Lung (tissue), 12 donors: ENCODE results near the gene CYB561A3. TPM values are rescaled to one million over a fixed set of nuclear protein-coding genes. Genes with fewer than 3 reads are reported as not detected.

ENCODE experiments used
- ATAC-seq: fragments of 200-7000 bp; cut with Tn5 transposase; one replicate; pipeline ENCODE4 v1.9.1; 2020; ENCODE audit warnings: moderate number of reproducible peaks; ENCODE audit not compliant: insufficient read depth, low FRiP score
- DNase-seq, 3 donors: peaks; one replicate each; pipeline ENCODE4 v3.0.0-alpha.2; 2013 to 2017
- H3K27ac ChIP-seq, 2 donors: one replicate each; pipeline ENCODE4 v1.5.1; 2013; ENCODE audit warnings: mild to moderate bottlenecking in 2 of 2, moderate library complexity in 2 of 2, control low read depth in 1 of 2, inconsistent platforms in 1 of 2, low read depth in 1 of 2, low read length in 1 of 2
- H3K27me3 ChIP-seq, 3 donors: one replicate each; pipeline ENCODE4 v1.5.1; 2013; ENCODE audit warnings: low read length in 2 of 3; ENCODE audit not compliant: control insufficient read depth in 3 of 3, insufficient read depth in 3 of 3
- H3K36me3 ChIP-seq, 4 donors: one replicate each; pipeline ENCODE4 v1.5.1; 2013; ENCODE audit warnings: low read length in 4 of 4, mild to moderate bottlenecking in 1 of 4, moderate library complexity in 1 of 4; ENCODE audit not compliant: control insufficient read depth in 4 of 4, insufficient read depth in 4 of 4
- H3K4me1 ChIP-seq, 5 donors: one replicate each; pipeline ENCODE4 v1.5.1; 2013; ENCODE audit warnings: low read length in 5 of 5, mild to moderate bottlenecking in 2 of 5, moderate library complexity in 1 of 5; ENCODE audit not compliant: control insufficient read depth in 5 of 5, insufficient read depth in 5 of 5
- H3K4me3 ChIP-seq: one replicate; pipeline ENCODE4 v1.5.1; 2013; ENCODE audit warnings: mild to moderate bottlenecking, control low read depth, moderate library complexity
- H3K9ac ChIP-seq, 2 donors: one replicate each; pipeline ENCODE4 v1.5.1; 2013; ENCODE audit warnings: low read length in 2 of 2, control low read depth in 1 of 2; ENCODE audit not compliant: insufficient read depth in 1 of 2
- H3K9me3 ChIP-seq, 4 donors: one replicate each; pipeline ENCODE4 v1.5.1; 2013; ENCODE audit warnings: low read length in 3 of 4, mild to moderate bottlenecking in 1 of 4, moderate library complexity in 1 of 4; ENCODE audit not compliant: control insufficient read depth in 4 of 4, insufficient read depth in 3 of 4
- WGBS, 2 donors: extraction: QIAGEN DNeasy Blood & Tissue Kit; methylation state at CpG; one replicate each; pipeline ENCODE4 v1.1.7; 2013; 5-methylcytosine and 5-hydroxymethylcytosine counted together
- polyA plus RNA-seq, 2 donors: library from polyadenylated mRNA; stranded (reverse); fragments of 200-250 nt; gene quantifications; one replicate each; pipeline ENCODE4 v1.2.1, GENCODE V29; 2013
- total RNA-seq, 2 donors: library from RNA; depleted of rRNA in 1 of 2; stranded (reverse); fragments of >200 nt in 1 of 2; gene quantifications; one replicate each; pipeline ENCODE4 v1.2.1, GENCODE V29; 2014 to 2021
- TF ChIP-seq, protein P1 (sequence below): IDR thresholded peaks from 2 replicates; pipeline ENCODE4 v1.5.1; 2012; ENCODE audit warnings: mild to moderate bottlenecking; ENCODE audit errors: control extremely low read depth, extremely low read depth
- donor health status: control.
- donor health status: control.
- donor health status: Bipolar disorder and iron deficiency.
- donor health status: healthy.
- donor health status: DM: yes; HTN: yes; CAD: no.

Gene CYB561A3
- total and polyA plus RNA-seq, 4 donors: 20.8 to 51.3 (median 36.4) TPM

GRCh38 chr11:61350336-61350735 lies 11.3 kb downstream of the CYB561A3 start:
- Histone ChIP-seq H3K36me3 (peaks cover 0 to 51% (median 14%) of the 10 kb centered on the region in 4 donors), H3K4me1 (no peaks in the 10 kb centered on the region), H3K4me3 (no peak overlapping the region), H3K9ac (no peak overlapping the region), H3K27ac (no peak overlapping the region), H3K27me3 (no peaks in the 10 kb centered on the region), H3K9me3 (no peaks in the 10 kb centered on the region)
- DNase-seq (no peak), ATAC-seq (no peak)
- WGBS, 2 donors: 98 to 100% methylated on average over 1 of the region's 1 CpG
- TF ChIP-seq, protein P1, sequence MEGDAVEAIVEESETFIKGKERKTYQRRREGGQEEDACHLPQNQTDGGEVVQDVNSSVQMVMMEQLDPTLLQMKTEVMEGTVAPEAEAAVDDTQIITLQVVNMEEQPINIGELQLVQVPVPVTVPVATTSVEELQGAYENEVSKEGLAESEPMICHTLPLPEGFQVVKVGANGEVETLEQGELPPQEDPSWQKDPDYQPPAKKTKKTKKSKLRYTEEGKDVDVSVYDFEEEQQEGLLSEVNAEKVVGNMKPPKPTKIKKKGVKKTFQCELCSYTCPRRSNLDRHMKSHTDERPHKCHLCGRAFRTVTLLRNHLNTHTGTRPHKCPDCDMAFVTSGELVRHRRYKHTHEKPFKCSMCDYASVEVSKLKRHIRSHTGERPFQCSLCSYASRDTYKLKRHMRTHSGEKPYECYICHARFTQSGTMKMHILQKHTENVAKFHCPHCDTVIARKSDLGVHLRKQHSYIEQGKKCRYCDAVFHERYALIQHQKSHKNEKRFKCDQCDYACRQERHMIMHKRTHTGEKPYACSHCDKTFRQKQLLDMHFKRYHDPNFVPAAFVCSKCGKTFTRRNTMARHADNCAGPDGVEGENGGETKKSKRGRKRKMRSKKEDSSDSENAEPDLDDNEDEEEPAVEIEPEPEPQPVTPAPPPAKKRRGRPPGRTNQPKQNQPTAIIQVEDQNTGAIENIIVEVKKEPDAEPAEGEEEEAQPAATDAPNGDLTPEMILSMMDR: no peak

DNA sequence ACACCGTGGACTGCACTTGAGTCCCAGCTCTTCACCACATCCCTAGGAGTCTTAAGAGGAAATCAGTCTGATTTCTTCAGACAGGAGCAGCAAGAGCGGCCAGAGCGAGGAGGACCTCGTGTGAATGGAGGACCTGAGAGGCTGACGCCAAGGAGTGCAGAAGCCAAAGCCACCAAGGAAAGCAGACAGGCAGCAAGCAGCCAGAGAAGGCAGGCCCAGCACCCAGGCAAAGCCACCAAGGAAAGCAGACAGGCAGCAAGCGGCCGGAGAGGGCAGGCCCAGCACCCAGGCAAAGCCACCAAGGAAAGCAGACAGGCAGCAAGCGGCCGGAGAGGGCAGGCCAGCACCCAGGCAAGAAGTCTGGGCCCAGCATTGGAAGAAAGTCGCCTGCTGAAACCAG lies 11.8 kb downstream of the CYB561A3 start:
- ATAC-seq (no peak), DNase-seq (no peak)
- TF ChIP-seq, protein P1: no peak
- H3K9me3 ChIP-seq: no peaks in the 10 kb centered on the region
- peaks cover 0 to 53% (median 13%) of the 10 kb centered on the region in 4 donors for H3K36me3 ChIP-seq
- no peaks in the 10 kb centered on the region for H3K4me1 ChIP-seq
- H3K9ac ChIP-seq: no peak overlapping the region
- H3K27me3 ChIP-seq: no peaks in the 10 kb centered on the region
- no peak overlapping the region for H3K27ac ChIP-seq
- WGBS, 2 donors: 96 to 98% methylated on average over 10 of the region's 10 CpGs
- H3K4me3 ChIP-seq: no peak overlapping the region

DNA sequence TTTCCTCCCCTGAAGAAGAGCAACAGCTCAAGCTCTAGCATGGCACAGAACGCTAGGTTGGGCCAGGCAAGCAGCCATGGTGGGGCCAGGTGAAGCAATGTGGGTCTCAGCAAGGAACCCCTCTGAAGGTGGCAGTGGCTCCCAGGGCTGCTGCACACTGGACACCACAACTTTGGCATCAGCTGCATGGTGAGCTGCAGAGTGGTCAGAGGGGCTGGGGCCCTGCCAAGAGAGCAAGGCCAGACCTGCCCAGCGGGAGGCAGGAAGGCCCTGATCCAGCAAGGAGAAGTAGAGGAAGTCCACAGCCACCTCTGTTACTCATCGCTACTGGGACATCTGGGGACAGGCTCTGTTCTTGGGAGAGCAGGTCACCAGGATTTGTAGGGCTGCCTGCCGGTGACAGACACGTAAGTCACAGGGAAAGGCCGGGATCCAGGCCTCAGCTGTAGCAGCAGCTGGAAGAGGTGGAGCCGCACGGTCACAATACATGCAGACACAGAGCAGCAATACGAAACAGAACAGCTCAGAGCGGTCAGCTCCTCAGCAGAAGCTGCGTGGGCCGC lies 12.4 kb downstream of the CYB561A3 start:
- ATAC-seq (no peak), DNase-seq (no peak)
- Histone ChIP-seq H3K4me3 (no peak overlapping the region), H3K36me3 (peaks cover 0 to 53% (median 13%) of the 10 kb centered on the region in 4 donors), H3K27me3 (no peaks in the 10 kb centered on the region), H3K4me1 (no peaks in the 10 kb centered on the region), H3K9ac (no peak overlapping the region), H3K9me3 (no peaks in the 10 kb centered on the region), H3K27ac (no peak overlapping the region)
- 94% methylated on average over 12 of the region's 12 CpGs for WGBS, 2 donors
- TF ChIP-seq, protein P1: no peak
